Epithelial cell of proximal tubule (primary cell): ENCODE data around the gene LGALS16. TPM values are rescaled to one million over a fixed set of nuclear protein-coding genes. Genes with fewer than 3 reads are reported as not detected.

Experiments used
- DNase-seq: peaks from one replicate; pipeline ENCODE4 v3.0.0-alpha.2; 2011; ENCODE audit warnings: low read depth
- H3K4me3 ChIP-seq: 2 replicates; pipeline ENCODE4 v1.5.1; 2011; ENCODE audit warnings: low read depth, mild to moderate bottlenecking, low read length
- total RNA-seq: library from RNA; depleted of rRNA; stranded (reverse); fragments of >200 nt; gene quantifications from 2 replicates; pipeline ENCODE4 v1.2.3, GENCODE V29; 2015
- TF ChIP-seq, protein P1 (sequence below): conservative IDR thresholded peaks from 2 replicates; pipeline ENCODE4 v1.5.1; 2012; ENCODE audit warnings: low read depth, mild to moderate bottlenecking, low read length

LGALS16 gene
- total RNA-seq, 1 donor from 2014 or later = not detected

GRCh38 chr19:39631178-39631577, 24.5 kb upstream of the LGALS16 start:
- no peak for DNase-seq
- TF ChIP-seq, protein P1, sequence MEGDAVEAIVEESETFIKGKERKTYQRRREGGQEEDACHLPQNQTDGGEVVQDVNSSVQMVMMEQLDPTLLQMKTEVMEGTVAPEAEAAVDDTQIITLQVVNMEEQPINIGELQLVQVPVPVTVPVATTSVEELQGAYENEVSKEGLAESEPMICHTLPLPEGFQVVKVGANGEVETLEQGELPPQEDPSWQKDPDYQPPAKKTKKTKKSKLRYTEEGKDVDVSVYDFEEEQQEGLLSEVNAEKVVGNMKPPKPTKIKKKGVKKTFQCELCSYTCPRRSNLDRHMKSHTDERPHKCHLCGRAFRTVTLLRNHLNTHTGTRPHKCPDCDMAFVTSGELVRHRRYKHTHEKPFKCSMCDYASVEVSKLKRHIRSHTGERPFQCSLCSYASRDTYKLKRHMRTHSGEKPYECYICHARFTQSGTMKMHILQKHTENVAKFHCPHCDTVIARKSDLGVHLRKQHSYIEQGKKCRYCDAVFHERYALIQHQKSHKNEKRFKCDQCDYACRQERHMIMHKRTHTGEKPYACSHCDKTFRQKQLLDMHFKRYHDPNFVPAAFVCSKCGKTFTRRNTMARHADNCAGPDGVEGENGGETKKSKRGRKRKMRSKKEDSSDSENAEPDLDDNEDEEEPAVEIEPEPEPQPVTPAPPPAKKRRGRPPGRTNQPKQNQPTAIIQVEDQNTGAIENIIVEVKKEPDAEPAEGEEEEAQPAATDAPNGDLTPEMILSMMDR = no peak
- no peak overlapping the region for H3K4me3 ChIP-seq

DNA sequence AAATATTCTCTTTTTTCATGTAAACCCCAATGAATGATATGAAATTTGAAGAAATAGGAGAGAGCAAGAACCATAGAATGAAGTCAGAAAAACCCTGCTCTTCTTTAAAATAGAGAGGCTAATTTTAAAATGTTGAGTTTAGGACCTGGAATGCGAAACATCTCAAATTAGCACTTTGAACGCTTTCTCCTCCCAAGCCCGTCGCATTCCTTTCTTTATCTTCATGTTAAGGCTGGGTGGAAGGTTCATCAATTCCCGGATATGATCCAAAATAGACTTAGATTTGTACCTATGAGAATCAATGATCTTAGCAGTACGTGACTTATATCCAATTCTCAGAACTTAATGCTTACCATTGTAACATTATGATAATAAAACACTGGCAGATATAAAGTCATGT, 24.1 kb upstream of the LGALS16 start:
- DNase-seq = no peak
- H3K4me3 ChIP-seq = no peak overlapping the region
- TF ChIP-seq, protein P1 = no peak

DNA sequence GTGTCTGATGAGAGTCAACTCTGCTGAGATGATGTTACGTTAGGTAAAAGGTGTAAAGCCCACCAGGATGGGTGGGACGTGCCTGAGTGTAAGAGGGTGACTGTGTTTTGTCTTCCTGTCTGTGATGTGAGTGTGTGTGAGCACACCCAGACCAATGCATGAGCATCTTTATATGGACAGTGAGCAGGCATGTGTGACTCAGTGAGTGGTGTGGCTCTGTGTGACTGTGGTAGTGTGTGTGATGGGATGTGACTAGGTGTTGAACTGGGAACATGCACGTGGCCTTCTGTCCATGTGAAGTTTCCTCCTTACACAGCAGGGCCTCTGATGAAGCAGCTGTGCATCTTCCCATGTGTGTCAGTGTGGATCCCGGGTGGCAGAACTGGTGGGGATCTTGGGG, 17.8 kb upstream of the LGALS16 start:
- no peak for DNase-seq
- TF ChIP-seq, protein P1 = no peak
- H3K4me3 ChIP-seq = no peak overlapping the region

DNA sequence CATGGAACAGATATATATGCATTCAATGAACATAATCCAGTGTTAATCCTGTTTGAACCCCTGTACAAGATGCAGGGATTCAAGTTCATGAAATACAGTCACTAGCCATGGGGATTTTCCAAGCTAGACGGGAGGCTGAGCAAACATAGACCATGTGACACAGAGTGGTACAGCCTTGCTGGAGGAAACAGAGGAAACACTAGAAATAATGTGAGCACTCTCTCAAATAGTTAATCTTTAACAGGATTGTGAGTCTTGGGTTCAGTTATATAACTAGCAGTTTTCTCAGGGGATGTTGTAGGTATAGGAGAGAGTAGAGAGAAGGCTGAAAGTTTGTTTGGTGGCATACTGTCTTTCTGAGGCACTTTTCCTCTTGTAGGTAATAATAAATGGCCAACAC, 13.9 kb upstream of the LGALS16 start:
- no peak overlapping the region for H3K4me3 ChIP-seq
- TF ChIP-seq, protein P1 = no peak
- no peak for DNase-seq

- TF ChIP-seq, protein P1 = no peak
- no peak for DNase-seq
- H3K4me3 ChIP-seq = no peak overlapping the region
These were observed 12.1 kb upstream of the LGALS16 start for GRCh38 chr19:39643591-39643990.

- DNase-seq = no peak
- TF ChIP-seq, protein P1 = no peak
- H3K4me3 ChIP-seq = no peak overlapping the region
These were observed 9.8 kb upstream of the LGALS16 start for GRCh38 chr19:39645800-39646411.

DNA sequence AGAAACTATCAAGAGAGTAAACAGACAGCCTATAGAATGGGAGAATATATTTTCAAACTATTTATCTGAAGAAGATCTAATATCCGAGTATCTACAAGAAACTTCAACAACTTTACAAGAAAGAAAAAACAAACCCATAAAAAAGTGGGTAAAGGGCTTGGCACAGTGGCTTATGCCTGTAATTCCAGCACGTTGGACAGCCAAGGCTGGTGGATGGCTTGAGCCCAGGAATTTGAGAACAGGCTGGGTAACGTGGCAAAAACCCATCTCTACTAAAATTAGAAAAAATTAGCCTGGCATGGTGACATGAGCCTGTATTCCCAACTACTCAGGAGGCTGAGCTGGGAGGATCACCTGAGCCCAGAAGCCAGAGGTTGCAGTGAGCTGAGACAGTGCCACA, 7.8 kb upstream of the LGALS16 start:
- DNase-seq = no peak
- no peak overlapping the region for H3K4me3 ChIP-seq
- TF ChIP-seq, protein P1 = no peak
